HG03139 (cell line): ENCODE data around the gene MED25.

ENCODE experiments used
- ATAC-seq: cut with Tn5 transposase; IDR thresholded peaks from one replicate; pipeline ENCODE4 v1.9.1; 2021; ENCODE audit not compliant: unreplicated experiment

Gene MED25

GRCh38 chr19:49840321-49840720 lies 22.2 kb downstream of the MED25 start:
- no peak for ATAC-seq

GRCh38 chr19:49840736-49841249 lies 22.7 kb downstream of the MED25 start:
- no peak for ATAC-seq

GRCh38 chr19:49843265-49843664 lies 25.2 kb downstream of the MED25 start:
- no peak for ATAC-seq

GRCh38 chr19:49844138-49845095 lies 26.3 kb downstream of the MED25 start:
- ATAC-seq: no peak

- no peak for ATAC-seq
Observed at GRCh38 chr19:49845414-49845813, 27.3 kb downstream of the MED25 start.

GRCh38 chr19:49846408-49846807 lies 28.3 kb downstream of the MED25 start:
- no peak for ATAC-seq

- no peak for ATAC-seq
Observed at GRCh38 chr19:49847731-49848696, 29.9 kb downstream of the MED25 start.

GRCh38 chr19:49848938-49849337 lies 30.8 kb downstream of the MED25 start:
- ATAC-seq: no peak

- no peak for ATAC-seq
Observed at GRCh38 chr19:49849433-49850220, 31.5 kb downstream of the MED25 start.

GRCh38 chr19:49850221-49850486 lies 32.1 kb downstream of the MED25 start:
- no peak for ATAC-seq

- peak; percentile 48 for ATAC-seq
Observed at GRCh38 chr19:49850487-49851342, 32.6 kb downstream of the MED25 start, which contains the start of gene PTOV1. Gene PTOV1, plus strand, starts transcription at chr19:49851159.

- no peak for ATAC-seq
Observed at GRCh38 chr19:49851456-49852259, 33.6 kb downstream of the MED25 start.

GRCh38 chr19:49852631-49853126 lies 34.6 kb downstream of the MED25 start:
- no peak for ATAC-seq

- ATAC-seq: no peak
Observed at GRCh38 chr19:49853852-49854377, 35.8 kb downstream of the MED25 start.

GRCh38 chr19:49854378-49855263 lies 36.5 kb downstream of the MED25 start:
- no peak for ATAC-seq

GRCh38 chr19:49855277-49855675 lies 37.2 kb downstream of the MED25 start:
- ATAC-seq: no peak
